K562 (cell line): Measurements from ENCODE around the gene UCKL1. TPM values are rescaled to one million over a fixed set of nuclear protein-coding genes. Genes with fewer than 3 reads are reported as not detected.

Source experiments
- ATAC-seq: fragments of 200-7000 bp; cut with Tn5 transposase; 3 replicates; pipeline ENCODE4 v1.9.1; 2020; ENCODE audit warnings: moderate library complexity
- BruUV-seq: library from RNA; stranded (reverse); fragments of 400-500 nt; replicated peaks from 2 replicates; lab custom pipeline; 2021; lab: Mats Ljungman, UMichigan
- CTCF ChIA-PET: fragments of 300-600 bp; formaldehyde crosslinking; extraction: SDS; loops from one replicate; lab custom pipeline; 2021; ENCODE audit warnings: low intra/inter-chr PET ratio; lab: Yijun Ruan, JAX
- POLR2A ChIA-PET: fragments of 300-600, 350-650 bp; sonication (Branson Sonifier 250); formaldehyde crosslinking; extraction: SDS; loops from one replicate; lab custom pipeline; 2021; ENCODE audit warnings: antibody characterized with exemption, inconsistent platforms; lab: Yijun Ruan, JAX
- DNase-seq, 4 experiments: peaks; one replicate each; pipeline versions ENCODE4 v3.0.0 to v3.0.0-alpha.2; 2011 to 2018; ENCODE audit warnings: low spot score in 3 of 4, mixed read lengths in 3 of 4; ENCODE audit errors: extremely low read depth in 1 of 4
- FAIRE-seq: peaks from 2 replicates; lab custom pipeline; 2011; peaks lifted over from hg19 to GRCh38; lab: Jason Lieb, UNC
- H2AFZ ChIP-seq: 2 replicates; pipeline ENCODE4 v1.6.0; 2011; ENCODE audit warnings: low read depth, low read length, control low read depth, inconsistent platforms
- H3K27ac ChIP-seq: fragments of 200-600 bp; 3 replicates; pipeline ENCODE4 v1.8.0; 2011; ENCODE audit warnings: low read depth, mild to moderate bottlenecking, control low read depth, inconsistent platforms, low read length, moderate library complexity, mixed read lengths; ENCODE audit errors: extremely low read depth
- H3K27me3 ChIP-seq, 2 experiments: fragments of 300-600 bp in 1 of 2; 2 replicates in 1 of 2; 3 replicates in 1 of 2; pipeline versions ENCODE4 v1.6.0 to v1.8.0; 2011; ENCODE audit warnings: inconsistent platforms in 2 of 2, low read length in 2 of 2, mild to moderate bottlenecking in 1 of 2, mixed read lengths in 1 of 2, moderate library complexity in 1 of 2; ENCODE audit not compliant: control insufficient read depth in 2 of 2, insufficient read depth in 2 of 2
- H3K36me3 ChIP-seq: fragments of 300-600 bp; 3 replicates; pipeline ENCODE4 v1.8.0; 2011; ENCODE audit warnings: mild to moderate bottlenecking, low read length, inconsistent platforms; ENCODE audit not compliant: control insufficient read depth, insufficient read depth
- H3K4me1 ChIP-seq, 2 experiments: fragments of 200-600 bp in 1 of 2; replicated peaks in 1 of 2; 2 replicates in 1 of 2; 3 replicates in 1 of 2; pipeline versions ENCODE4 v1.5.1 to v1.8.0; 2011; ENCODE audit warnings: inconsistent platforms in 2 of 2, low read length in 2 of 2, mild to moderate bottlenecking in 1 of 2, mixed read lengths in 1 of 2, moderate library complexity in 1 of 2; ENCODE audit not compliant: control insufficient read depth in 2 of 2, insufficient read depth in 2 of 2
- H3K4me2 ChIP-seq: 2 replicates; pipeline ENCODE4 v1.6.1; 2011; ENCODE audit warnings: low read length, control low read depth, inconsistent platforms, mixed read lengths; ENCODE audit not compliant: insufficient read depth
- H3K4me3 ChIP-seq: fragments of 200-600 bp; sonication (generic), shearing (Covaris generic); 2 replicates; pipeline ENCODE4 v1.5.1; 2016; ENCODE audit warnings: control low read depth, inconsistent platforms
- H3K79me2 ChIP-seq: fragments of 200-600 bp; 3 replicates; pipeline ENCODE4 v1.8.0; 2011; ENCODE audit warnings: low read length, inconsistent platforms; ENCODE audit not compliant: control insufficient read depth, insufficient read depth
- H3K9ac ChIP-seq, 2 experiments: 2 replicates each; pipeline versions ENCODE4 v1.6.0 to v1.6.1; 2011; ENCODE audit warnings: low read depth in 2 of 2, low read length in 2 of 2, control low read depth in 1 of 2, inconsistent platforms in 1 of 2, mild to moderate bottlenecking in 1 of 2, mixed read lengths in 1 of 2; ENCODE audit not compliant: insufficient read depth in 1 of 2
- H3K9me1 ChIP-seq: one replicate; pipeline ENCODE4 v1.6.0; 2011; ENCODE audit warnings: inconsistent platforms, mild to moderate bottlenecking, low read length, moderate library complexity; ENCODE audit not compliant: control insufficient read depth, insufficient read depth
- H3K9me3 ChIP-seq: replicated peaks from 2 replicates; pipeline ENCODE4 v1.5.1; 2011; ENCODE audit warnings: low read depth, low read length, inconsistent platforms; ENCODE audit not compliant: control insufficient read depth, insufficient read depth
- H4K20me1 ChIP-seq: replicated peaks from 2 replicates; pipeline ENCODE4 v1.6.1; 2011; ENCODE audit warnings: low read length, inconsistent platforms, mixed read lengths; ENCODE audit not compliant: control insufficient read depth, insufficient read depth
- E2F8 ChIP-seq: fragments of 450-650 bp; IDR thresholded peaks from 2 replicates; pipeline ENCODE4 v1.7.1; 2018; ENCODE audit warnings: mild to moderate bottlenecking, low read depth; ENCODE audit not compliant: partially characterized antibody
- ESRRB ChIP-seq: fragments of 250-450 bp; sonication (Bioruptor Pico); IDR thresholded peaks from 2 replicates; pipeline ENCODE4 v1.5.0; 2020; ENCODE audit warnings: mild to moderate bottlenecking, moderate library complexity, borderline replicate concordance
- MCM5 ChIP-seq: fragments of 450-650 bp; IDR thresholded peaks from 2 replicates; pipeline ENCODE4 v1.6.1; 2016; ENCODE audit warnings: low read depth
- POLR2G ChIP-seq: fragments of 200-400 bp; formaldehyde crosslinking; IDR thresholded peaks from 2 replicates; pipeline ENCODE4 v1.6.1; 2017; ENCODE audit warnings: low read depth, mild to moderate bottlenecking, antibody characterized with exemption, low read length, moderate library complexity
- PRMT5 ChIP-seq: sonication (generic); formaldehyde crosslinking; IDR thresholded peaks from 2 replicates; pipeline ENCODE4 v1.5.0; 2020; ENCODE audit warnings: missing genetic modification reagents
- ZNF197 ChIP-seq: fragments of 200-800 bp; sonication (Bioruptor generic); IDR thresholded peaks from 2 replicates; pipeline ENCODE4 v1.6.1; 2016; ENCODE audit warnings: low read depth, missing genetic modification characterization, missing compliant biosample characterization
- WGBS: fragments of 100-300 bp; shearing (Covaris generic); methylation state at CpG from one replicate; pipeline ENCODE4 v1.1.6; 2016; ENCODE audit warnings: low coverage, mixed read lengths; ENCODE audit not compliant: insufficient coverage; ENCODE audit errors: missing lambda C conversion rate; 5-methylcytosine and 5-hydroxymethylcytosine counted together
- in situ Hi-C: fragments of 300-500 bp; cut with MboI; formaldehyde crosslinking; loops from 4 replicates; pipeline ENCODE4 v1.15.0; 2018; ENCODE audit warnings: inconsistent platforms, mixed read lengths
- intact Hi-C: fragments of 100-400 bp; cut with micrococcal nuclease; formaldehyde crosslinking; loops from 2 replicates; pipeline ENCODE4 v1.14.2; 2022
- polyA plus RNA-seq, 8 experiments: library from polyadenylated mRNA; depleted of rRNA in 4 of 8; stranded (reverse) in 5 of 8; unstranded in 3 of 8; fragments of >200 nt; fragmentation: Nextera tagmentation in 2 of 8; fragmentation: Illumina TruSeq in 1 of 8; extraction: Ambion mirVana in 2 of 8; extraction: Trizol in 1 of 8; gene quantifications; 2 replicates each; pipeline versions ENCODE4 v1.2.1 to v1.2.3, GENCODE V29; 2011 to 2014; ENCODE audit warnings: inconsistent platforms in 1 of 8, missing spikeins in 1 of 8
- total RNA-seq, 7 experiments: library from RNA; depleted of rRNA in 6 of 7; stranded (reverse); fragments of >200 nt in 6 of 7; fragmentation: Illumina TruSeq in 2 of 7; extraction: Trizol in 2 of 7; gene quantifications; 2 replicates each; pipeline versions ENCODE4 v1.2.1 to v1.2.3, GENCODE V29; 2011 to 2021; ENCODE audit warnings: low replicate concordance in 1 of 7

Gene UCKL1
- total and polyA plus RNA-seq, 9 of the 15 experiments (the other 6 are each of a cell fraction or from before 2014, with no cell fraction given) = 3.1 to 52.8 (median 24.2) TPM

- TF ChIP-seq E2F8 (no peak), ZNF197 (CRISPR knock-in tag) (no peak), MCM5 (no peak)
Observed at GRCh38 chr20:63952769-63953168, 3.4 kb downstream of the UCKL1 start (continued).

DNA sequence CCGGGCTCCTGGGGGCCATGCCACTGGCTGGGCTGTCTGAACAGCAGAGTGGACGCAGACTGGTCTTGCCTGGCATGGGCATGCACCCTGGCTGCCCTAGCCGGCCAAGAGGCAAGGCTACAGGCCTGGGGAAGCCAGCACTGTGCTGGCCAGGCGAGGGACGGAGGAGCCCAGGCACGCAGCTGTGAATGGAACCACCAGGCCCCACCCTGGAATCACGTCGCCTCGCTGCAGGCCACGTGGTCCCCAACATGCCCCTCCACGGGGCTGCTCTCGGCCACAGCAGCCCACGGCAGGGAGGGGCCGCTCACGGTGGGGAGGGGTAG lies 4.0 kb downstream of the UCKL1 start:
- no peak for FAIRE-seq
- 91% methylated on average over 13 of the region's 15 CpGs for WGBS
- no TSS peak for BruUV-seq
- CTCF ChIA-PET = no interaction called here
- POLR2A ChIA-PET = interaction anchor here (0.7 kb wide), 1 partner anchor 88 kb away, joined by 3 read pairs; no protein-coding TSS in a partner anchor
- Histone ChIP-seq H4K20me1 (peaks cover 61% of the 10 kb centered on the region), H3K9me3 (no peaks in the 10 kb centered on the region), H2AFZ (no peak overlapping the region), H3K9me1 (peaks cover 21% of the 10 kb centered on the region), H3K36me3 (peaks cover 35% of the 10 kb centered on the region; the same call in 1 of the 3 replicates)
- no peak for DNase-seq
- TF ChIP-seq PRMT5 (CRISPR knock-in tag) (no peak), POLR2G (peak; percentile 50), ESRRB (no peak)
- TF ChIP-seq, all 486 proteins: peak for 1
- intact Hi-C loops (no loop called here), in situ Hi-C loops (no loop called here)
- Histone ChIP-seq H3K4me1 (peaks cover 25 to 93% of the 10 kb centered on the region in 2 experiments), H3K27me3 (no peaks in the 10 kb centered on the region), H3K4me3 (no peak overlapping the region), H3K9ac (peak overlapping the region in 1 of 2 experiments; percentile 55; a peak in 2 of 4 replicates), H3K79me2 (peaks cover 87% of the 10 kb centered on the region), H3K27ac (no peak overlapping the region), H3K4me2 (no peak overlapping the region)
- no peak for ATAC-seq
